Pancreas (tissue), 10 donors: ENCODE measurements around the gene TMPRSS4. TPM values are rescaled to one million over a fixed set of nuclear protein-coding genes. Genes with fewer than 3 reads are reported as not detected.

Source experiments
- ATAC-seq, 4 donors: fragments of 200-7000 bp; cut with Tn5 transposase; one replicate each; pipeline versions ENCODE4 v1.8.0 to v1.9.1; 2020; ENCODE audit warnings: mild to moderate bottlenecking in 4 of 4, moderate library complexity in 4 of 4
- DNase-seq, 6 donors: peaks; one replicate each; pipeline ENCODE4 v3.0.0-alpha.2; 2020
- FAIRE-seq: peaks from 2 replicates; lab custom pipeline; 2012; peaks lifted over from hg19 to GRCh38; lab: Jason Lieb, UNC
- H3K27ac ChIP-seq, 4 donors: fragments of 200-600 bp; sonication (generic); 1 replicate in 3 of 4; 2 replicates in 1 of 4; pipeline versions ENCODE4 v1.5.0 to v1.8.0; 2020
- H3K27me3 ChIP-seq, 4 donors: fragments of 200-600 bp; one replicate each; pipeline ENCODE4 v1.8.0; 2021
- H3K36me3 ChIP-seq, 3 donors: fragments of 200-600 bp; sonication (generic) in 1 of 3; one replicate each; pipeline versions ENCODE4 v1.5.0 to v1.8.0; 2020 to 2021
- H3K4me1 ChIP-seq, 3 donors: fragments of 200-600 bp; one replicate each; pipeline ENCODE4 v1.8.0; 2021
- H3K4me3 ChIP-seq, 4 donors: fragments of 200-600 bp; sonication (generic) in 2 of 4; one replicate each; pipeline versions ENCODE4 v1.5.0 to v1.8.0; 2020 to 2021
- H3K9me3 ChIP-seq, 4 donors: fragments of 200-600 bp; one replicate each; pipeline ENCODE4 v1.8.0; 2021
- WGBS, 2 donors: extraction: QIAGEN DNeasy Blood & Tissue Kit; methylation state at CpG; one replicate each; pipeline ENCODE4 v1.1.7; 2013; 5-methylcytosine and 5-hydroxymethylcytosine counted together
- intact Hi-C, 3 donors: fragments of 100-400 bp; cut with DNase I; formaldehyde crosslinking; loops; one replicate each; pipeline versions ENCODE4 v1.11.1 to v1.14.2; 2022
- polyA plus RNA-seq, 2 donors: library from polyadenylated mRNA; stranded (reverse); fragments of 200-250 nt; gene quantifications; one replicate each; pipeline ENCODE4 v1.2.3, GENCODE V29; 2013
- total RNA-seq, 6 donors: library from RNA; stranded (reverse); fragmentation: NEBNext Ultra II Directional in 4 of 6; extraction: Animal tissue kit (Norgen Biotek cat#: 25700) in 4 of 6; gene quantifications; one replicate each; pipeline versions ENCODE4 v1.2.1 to v1.2.4, GENCODE V29; 2021 to 2023
- TF ChIP-seq, protein P1 (sequence below), 4 donors: fragments of 200-600 bp; sonication (generic) in 3 of 4; IDR thresholded peaks; one replicate each; pipeline versions ENCODE4 v1.5.0 to v1.8.0; 2021; ENCODE audit warnings: antibody characterized with exemption in 4 of 4
- donor health status: healthy with polysubstance abuse.
- donor health status: DM: no; HTN: no; CAD: no; lungs with moderate emphysema.
- donor health status: DM: no; HTN: no; CAD: no.
- donor health status: control.
- donor health status: control.
- donor health status: Bipolar disorder and iron deficiency.
- donor health status: DM: yes; HTN: yes; CAD: no.
- donor health status: DM: no; HTN: no; CAD: no.
- donor health status: DM: no; HTN: no; CAD: no.
- donor health status: DM: yes; HTN: yes; CAD: no.

Gene TMPRSS4
- total and polyA plus RNA-seq, 8 donors, result 0.15 to 2.2 (median 0.41) TPM; not detected in 3

DNA sequence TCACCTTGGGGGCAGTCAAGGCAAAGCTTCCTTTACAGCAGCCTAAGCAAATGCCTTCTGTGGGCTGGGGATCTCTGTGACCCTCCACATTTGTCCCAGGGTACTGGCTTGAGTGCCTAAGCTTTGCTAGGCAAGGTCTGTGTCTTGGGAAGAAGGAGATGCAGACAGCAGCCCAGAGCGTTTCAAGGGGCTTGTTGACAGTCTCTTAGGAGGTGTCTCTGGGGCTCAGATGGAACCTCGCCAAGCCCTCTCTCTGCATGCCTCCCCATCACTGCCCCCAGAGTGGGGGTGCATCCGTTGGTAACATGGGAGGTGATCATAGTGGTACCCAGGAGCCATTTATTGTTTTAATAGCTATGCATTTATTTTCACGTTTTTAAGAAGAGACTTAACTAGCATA lies 29.1 kb upstream of the TMPRSS4 start:
- intact Hi-C loops, result no loop called here
- ATAC-seq, result no peak
- TF ChIP-seq, protein P1, sequence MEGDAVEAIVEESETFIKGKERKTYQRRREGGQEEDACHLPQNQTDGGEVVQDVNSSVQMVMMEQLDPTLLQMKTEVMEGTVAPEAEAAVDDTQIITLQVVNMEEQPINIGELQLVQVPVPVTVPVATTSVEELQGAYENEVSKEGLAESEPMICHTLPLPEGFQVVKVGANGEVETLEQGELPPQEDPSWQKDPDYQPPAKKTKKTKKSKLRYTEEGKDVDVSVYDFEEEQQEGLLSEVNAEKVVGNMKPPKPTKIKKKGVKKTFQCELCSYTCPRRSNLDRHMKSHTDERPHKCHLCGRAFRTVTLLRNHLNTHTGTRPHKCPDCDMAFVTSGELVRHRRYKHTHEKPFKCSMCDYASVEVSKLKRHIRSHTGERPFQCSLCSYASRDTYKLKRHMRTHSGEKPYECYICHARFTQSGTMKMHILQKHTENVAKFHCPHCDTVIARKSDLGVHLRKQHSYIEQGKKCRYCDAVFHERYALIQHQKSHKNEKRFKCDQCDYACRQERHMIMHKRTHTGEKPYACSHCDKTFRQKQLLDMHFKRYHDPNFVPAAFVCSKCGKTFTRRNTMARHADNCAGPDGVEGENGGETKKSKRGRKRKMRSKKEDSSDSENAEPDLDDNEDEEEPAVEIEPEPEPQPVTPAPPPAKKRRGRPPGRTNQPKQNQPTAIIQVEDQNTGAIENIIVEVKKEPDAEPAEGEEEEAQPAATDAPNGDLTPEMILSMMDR (IDR thresholded peaks at IDR 0.05), result no peak
- no peaks in the 10 kb centered on the region for H3K27me3 ChIP-seq
- H3K27ac ChIP-seq, result no peak overlapping the region
- H3K4me1 ChIP-seq, result peaks cover 0 to 6% (median 0%) of the 10 kb centered on the region in 3 donors
- H3K36me3 ChIP-seq, result no peaks in the 10 kb centered on the region
- no peak for FAIRE-seq
- no peak overlapping the region for H3K4me3 ChIP-seq
- H3K9me3 ChIP-seq, result no peaks in the 10 kb centered on the region
- 59 to 62% methylated on average over 4 of the region's 4 CpGs for WGBS, 2 donors
- DNase-seq, result no peak

DNA sequence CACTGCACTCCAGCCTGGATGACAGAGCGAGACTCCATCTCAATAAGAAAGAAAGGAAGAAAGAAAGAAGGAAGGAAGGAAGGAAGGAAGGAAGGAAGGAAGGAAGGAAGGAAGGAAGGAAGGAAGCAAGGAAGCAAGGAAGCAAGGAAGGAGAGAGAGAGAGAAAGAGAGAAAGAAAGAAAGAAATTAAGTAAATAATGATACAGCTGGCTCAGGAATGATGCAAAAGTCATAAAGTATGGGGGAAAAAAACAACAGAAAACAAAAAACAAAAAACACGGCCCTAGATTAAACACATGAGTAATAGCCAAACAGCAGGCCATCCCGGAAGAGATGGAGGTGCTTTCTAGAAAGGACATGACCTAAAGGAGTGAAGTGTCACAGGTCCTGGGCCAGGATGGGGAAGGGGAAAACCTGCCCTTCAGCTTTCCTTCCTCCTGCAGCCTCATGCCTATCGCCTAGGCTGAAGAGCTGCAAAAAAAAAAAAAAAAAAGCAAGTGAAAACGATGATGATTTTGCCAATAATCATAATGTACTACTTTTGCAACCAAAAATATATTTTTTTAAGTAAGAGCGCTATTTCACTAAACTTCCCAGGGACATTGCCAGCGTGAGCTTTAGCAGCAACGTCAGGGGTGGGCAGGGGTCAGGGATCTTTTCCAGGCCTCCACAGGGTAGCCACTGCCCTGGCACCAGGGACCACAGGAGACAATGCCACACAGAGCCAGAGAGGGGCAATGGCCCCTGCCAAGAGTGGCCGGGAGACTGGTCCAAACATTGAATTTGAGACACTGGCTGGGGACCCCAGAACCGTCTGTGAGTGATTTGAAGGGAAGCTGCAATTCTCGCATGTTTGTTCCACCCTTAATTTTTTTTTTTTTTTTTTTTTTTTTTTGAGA lies 28.2 kb upstream of the TMPRSS4 start:
- H3K27ac ChIP-seq, result no peak overlapping the region
- H3K27me3 ChIP-seq, result no peaks in the 10 kb centered on the region
- H3K9me3 ChIP-seq, result no peaks in the 10 kb centered on the region
- TF ChIP-seq, protein P1 (IDR thresholded peaks at IDR 0.05), result no peak
- ATAC-seq (no peak), FAIRE-seq (no peak), DNase-seq (no peak)
- no peak overlapping the region for H3K4me3 ChIP-seq
- intact Hi-C loops, result no loop called here
- peaks cover 0 to 6% (median 0%) of the 10 kb centered on the region in 3 donors for H3K4me1 ChIP-seq
- WGBS, 2 donors, result 70 to 72% methylated on average over 10 to 11 of the region's 11 CpGs
- H3K36me3 ChIP-seq, result no peaks in the 10 kb centered on the region

DNA sequence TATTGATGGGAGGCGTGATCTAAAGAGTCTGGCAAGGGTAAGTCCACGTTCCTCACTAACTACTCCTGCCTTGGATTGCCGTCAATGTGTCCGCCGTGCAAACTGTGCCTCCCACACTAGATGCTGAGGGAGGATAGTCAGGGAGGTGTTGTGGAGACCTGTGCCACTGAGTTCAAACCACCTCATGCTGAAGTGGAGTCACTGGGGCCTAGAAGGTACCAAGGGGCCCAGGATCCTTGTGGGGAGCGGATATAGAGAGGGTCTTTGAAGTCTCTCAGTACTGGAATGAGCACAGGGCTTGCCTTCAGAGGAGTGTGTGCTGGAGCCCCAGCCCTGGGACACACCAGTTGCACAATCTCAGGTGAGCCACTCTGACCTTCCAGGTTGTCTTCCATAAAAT lies 27.1 kb upstream of the TMPRSS4 start:
- intact Hi-C loops, result loop anchor here in 2 of 3 donors (5.0 to 10.0 kb wide), 4 partner anchors 95 to 627 kb away; no protein-coding TSS in a partner anchor
- TF ChIP-seq, protein P1 (IDR thresholded peaks at IDR 0.05), result no peak
- no peaks in the 10 kb centered on the region for H3K36me3 ChIP-seq
- no peaks in the 10 kb centered on the region for H3K27me3 ChIP-seq
- H3K27ac ChIP-seq, result no peak overlapping the region
- no peaks in the 10 kb centered on the region for H3K9me3 ChIP-seq
- no peak overlapping the region for H3K4me3 ChIP-seq
- FAIRE-seq (no peak), ATAC-seq (no peak), DNase-seq (no peak)
- 85 to 89% methylated on average over 6 of the region's 6 CpGs for WGBS, 2 donors
- peaks cover 0 to 6% (median 0%) of the 10 kb centered on the region in 3 donors for H3K4me1 ChIP-seq

DNA sequence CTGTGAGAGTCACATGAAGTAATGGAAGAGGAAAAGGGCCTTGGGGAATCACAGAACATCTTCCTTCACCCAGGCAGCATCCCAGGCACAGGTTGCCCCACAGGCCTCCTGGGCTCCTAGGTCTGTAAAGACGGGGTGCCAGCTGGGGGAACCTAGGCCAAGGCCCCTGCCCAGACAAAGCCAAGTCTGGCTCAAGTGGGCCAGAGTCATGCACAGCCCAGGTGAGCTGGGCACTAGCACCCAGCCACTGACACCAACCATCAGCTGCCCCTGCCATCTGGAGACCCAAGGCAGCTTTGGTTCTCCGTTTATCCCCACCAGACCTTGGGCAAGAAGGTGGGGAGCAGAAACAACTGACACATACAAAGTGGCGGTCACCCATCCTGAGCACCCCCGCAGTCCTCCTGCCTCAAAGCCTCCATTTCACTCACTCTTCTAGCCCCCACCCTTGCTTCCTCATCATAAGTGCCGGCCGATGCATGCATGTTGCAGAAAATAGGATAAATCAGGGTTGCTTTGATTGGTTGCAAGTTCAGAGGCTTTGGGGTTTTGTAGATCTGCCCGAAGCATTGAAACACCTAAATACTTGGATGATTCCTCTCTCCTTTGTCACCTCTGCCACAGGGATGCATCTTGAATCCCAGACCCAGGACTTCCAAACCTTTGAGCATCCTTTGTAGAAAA lies 26.5 kb upstream of the TMPRSS4 start:
- Histone ChIP-seq H3K27me3 (no peaks in the 10 kb centered on the region), H3K4me1 (peaks cover 0 to 6% (median 0%) of the 10 kb centered on the region in 3 donors), H3K9me3 (no peaks in the 10 kb centered on the region), H3K4me3 (no peak overlapping the region), H3K36me3 (no peaks in the 10 kb centered on the region), H3K27ac (no peak overlapping the region)
- TF ChIP-seq, protein P1 (IDR thresholded peaks at IDR 0.05), result no peak
- ATAC-seq (no peak), DNase-seq (no peak), FAIRE-seq (no peak)
- intact Hi-C loops, result loop anchor here in 2 of 3 donors (5.0 to 10.0 kb wide), 4 partner anchors 96 to 628 kb away; no protein-coding TSS in a partner anchor
- WGBS, 2 donors, result 80 to 85% methylated on average over 7 of the region's 7 CpGs
